ENCODE measurements around the gene STK10.
A peak's percentile ranks its signal among the peaks of the same experiment; 100 is the strongest.

The STK10 gene

GRCh38 chr5:172009536-172010270 lies 178.3 kb downstream of the STK10 start:
- DNase-seq (ENCODE audit: low read depth in 3 of 3) = no peak

GRCh38 chr5:172008689-172009141 lies 179.3 kb downstream of the STK10 start:
- DNase-seq (ENCODE audit: low read depth in 3 of 3) = no peak

- no peak for DNase-seq (ENCODE audit: low read depth in 3 of 3)
Measured at GRCh38 chr5:172008111-172008455, 179.9 kb downstream of the STK10 start.

DNA sequence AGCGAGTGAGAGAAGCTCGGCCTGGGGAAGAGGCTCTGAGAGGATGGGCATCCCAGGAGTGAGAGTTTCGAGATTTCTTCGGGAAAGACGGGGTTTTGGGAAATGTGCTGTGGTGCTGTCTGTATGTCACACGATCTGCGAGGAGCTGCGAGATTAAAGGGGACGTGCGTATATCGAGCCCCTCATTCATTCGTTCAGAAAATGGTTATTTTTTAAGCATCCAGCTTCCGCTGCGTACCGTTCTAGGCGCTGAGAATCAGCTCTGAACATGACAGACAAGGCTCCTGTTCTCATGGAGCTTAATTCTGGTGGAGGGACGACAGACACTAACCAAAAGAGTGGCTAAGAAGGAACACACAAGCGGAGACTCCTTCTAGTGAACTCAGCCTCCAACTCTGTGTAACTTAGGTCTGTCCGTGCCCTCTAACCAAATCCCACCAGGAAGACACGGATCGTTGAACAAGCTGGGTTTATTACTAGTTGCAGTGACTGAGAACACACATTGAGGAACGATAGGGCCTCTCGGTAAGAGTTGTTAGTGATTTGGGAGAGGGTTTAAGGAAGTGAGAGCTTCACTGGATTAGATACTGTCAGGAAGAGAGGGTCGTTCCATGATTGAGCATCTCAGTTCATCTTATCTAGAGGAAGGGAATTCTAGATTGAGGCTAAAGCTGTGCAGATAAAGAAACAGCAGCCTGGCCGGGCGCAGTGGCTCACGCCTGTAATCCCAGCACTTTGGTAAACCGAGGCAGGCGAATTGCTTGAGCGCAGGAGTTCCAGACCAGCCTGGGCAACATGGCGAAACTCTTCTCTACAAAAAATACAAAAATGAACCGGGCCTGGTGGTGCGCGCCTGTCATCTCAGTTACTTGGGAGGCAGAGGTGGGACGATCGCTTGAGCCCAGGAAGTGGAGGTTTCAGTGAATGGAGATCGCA lies 180.6 kb downstream of the STK10 start:
- no peak for DNase-seq (ENCODE audit: low read depth in 3 of 3)

GRCh38 chr5:172006321-172007174 lies 181.5 kb downstream of the STK10 start, which contains the start of gene FBXW11:
TSS of gene FBXW11 (minus strand) at chr5:172006638. CDS start at chr5:172006502, 136 bp downstream.
- peak; percentile 87 to 96 (median 92) for DNase-seq (ENCODE audit: low read depth in 3 of 3)

- peak in 2 of 3 experiments; percentile 9 to 25 for DNase-seq (ENCODE audit: low read depth in 3 of 3)
Measured at GRCh38 chr5:172005708-172006320, 182.2 kb downstream of the STK10 start.

DNA sequence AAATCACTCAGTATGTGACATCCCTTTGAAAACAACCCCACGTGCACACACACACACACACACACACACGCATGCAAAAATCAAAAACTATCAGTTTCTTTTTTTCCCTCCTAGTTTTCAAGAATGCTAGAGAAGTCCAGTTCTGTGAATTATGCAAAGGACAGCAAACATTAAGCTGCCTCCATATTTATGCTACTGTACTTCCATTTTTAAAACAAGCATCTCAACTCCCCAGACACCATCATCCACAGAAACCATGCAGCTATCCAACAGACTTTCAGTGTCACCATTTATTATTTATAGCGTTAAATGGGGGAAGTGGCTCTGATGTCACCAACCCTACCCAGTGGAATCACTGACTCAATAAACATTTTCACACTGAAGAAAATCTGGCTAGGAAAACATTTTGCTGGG lies 183.2 kb downstream of the STK10 start:
- DNase-seq (ENCODE audit: low read depth in 3 of 3) = peak in 1 of 3 experiments; percentile 5

GRCh38 chr5:172003746-172004145 lies 184.3 kb downstream of the STK10 start:
- no peak for DNase-seq (ENCODE audit: low read depth in 3 of 3)

- DNase-seq (ENCODE audit: low read depth in 3 of 3) = no peak
Measured at GRCh38 chr5:172002840-172003512, 185.0 kb downstream of the STK10 start.

- DNase-seq (ENCODE audit: low read depth in 3 of 3) = no peak
Measured at GRCh38 chr5:172002310-172002709, 185.7 kb downstream of the STK10 start.

DNA sequence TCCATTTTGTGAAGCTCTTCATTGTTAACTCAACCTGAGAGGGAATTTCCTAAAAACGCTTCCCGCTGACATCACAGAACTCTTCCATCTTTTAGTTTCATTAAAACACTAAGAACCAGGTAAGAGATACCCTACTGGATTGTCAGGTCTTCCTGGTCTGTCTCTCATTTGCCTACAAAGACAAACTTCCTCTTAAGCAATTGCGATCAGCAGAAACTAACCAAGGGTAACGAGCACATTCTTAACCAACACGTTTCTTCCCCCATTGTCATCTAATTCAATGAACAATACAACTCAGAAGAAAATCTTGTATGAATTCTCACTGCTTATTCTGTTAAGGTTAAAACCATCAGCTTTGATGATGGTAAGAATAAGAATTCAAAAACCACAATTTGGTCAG lies 188.1 kb downstream of the STK10 start:
- no peak for DNase-seq (ENCODE audit: low read depth in 3 of 3)

DNA sequence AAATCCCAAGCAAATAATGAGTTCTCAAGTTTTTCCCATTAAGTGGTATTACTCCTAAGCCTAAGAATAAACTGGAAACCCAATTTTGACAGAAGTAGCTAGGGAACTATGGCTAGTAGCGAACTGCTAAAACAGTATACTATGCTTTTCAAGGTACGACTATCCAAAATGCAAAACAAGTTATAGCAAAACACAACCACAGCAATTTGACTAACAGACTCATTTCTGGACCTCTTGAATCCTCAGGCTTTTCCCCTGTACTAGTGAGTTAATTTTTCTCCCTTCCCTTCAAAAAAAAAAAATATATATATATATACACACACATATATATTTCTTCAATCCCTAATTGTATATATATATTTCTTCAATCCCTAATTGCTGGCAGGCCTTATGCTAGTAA lies 188.9 kb downstream of the STK10 start:
- DNase-seq (ENCODE audit: low read depth in 3 of 3) = no peak

DNA sequence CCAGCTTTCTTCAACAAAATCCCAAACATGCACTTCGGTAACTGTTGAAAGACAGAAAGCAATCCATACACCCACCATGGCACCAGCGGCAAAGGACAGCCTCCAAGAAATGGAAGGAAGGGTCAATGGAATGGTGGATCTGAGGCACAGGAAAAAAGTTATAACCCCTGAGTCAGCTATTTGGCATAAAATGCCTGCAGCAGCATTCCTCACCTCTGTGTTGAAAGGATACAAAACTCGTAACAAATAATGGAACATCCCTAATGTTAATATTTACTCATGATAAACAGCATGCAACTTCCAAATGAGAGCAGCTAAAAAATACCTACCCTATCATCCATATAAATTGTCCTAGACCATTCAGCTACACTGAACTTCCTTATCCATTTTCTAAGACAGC lies 191.0 kb downstream of the STK10 start:
- DNase-seq (ENCODE audit: low read depth in 3 of 3) = no peak

GRCh38 chr5:171992813-171993212 lies 195.2 kb downstream of the STK10 start:
- DNase-seq (ENCODE audit: low read depth in 3 of 3) = no peak

- no peak for DNase-seq (ENCODE audit: low read depth in 3 of 3)
Measured at GRCh38 chr5:171992305-171992704, 195.7 kb downstream of the STK10 start.
